Measurements from ENCODE around the gene CST9.

Gene CST9

DNA sequence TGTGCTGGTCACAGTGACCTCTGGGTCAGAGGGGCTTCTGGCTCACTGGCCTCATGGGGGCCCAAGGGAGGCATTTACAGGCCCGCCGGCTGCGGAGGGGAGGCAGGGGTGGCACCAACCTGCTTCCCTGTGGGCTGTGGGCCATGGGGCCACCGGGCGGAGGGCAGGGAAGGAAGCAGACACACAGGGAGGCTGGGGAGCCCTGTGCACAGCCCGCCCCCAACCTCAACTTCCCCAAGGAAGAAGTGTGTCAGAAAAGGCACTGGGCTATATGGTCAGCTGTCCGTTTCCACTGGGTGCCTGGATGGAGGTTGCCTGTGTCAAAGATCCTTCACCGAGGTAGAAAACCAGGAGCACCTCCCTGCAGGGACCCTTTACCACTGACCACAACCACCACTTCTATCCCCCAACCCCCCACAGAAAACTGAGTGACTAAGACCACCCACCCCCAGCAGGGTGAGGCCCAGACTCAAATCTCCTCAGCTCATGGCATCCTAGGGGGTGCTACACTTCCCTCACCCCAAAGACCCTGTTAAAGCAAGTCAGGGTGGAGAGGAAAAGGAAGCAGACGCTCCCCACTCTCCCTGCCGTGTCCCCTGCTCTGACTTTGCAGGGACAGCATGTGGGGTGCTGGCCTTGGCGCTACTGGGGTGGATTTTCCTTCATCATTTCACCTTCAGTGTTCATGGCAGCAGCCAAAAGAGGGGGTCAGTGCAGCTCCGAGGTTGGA lies 26.4 kb upstream of the CST9 start:
- no peak for FAIRE-seq
- DNase-seq (ENCODE audit: insufficient read length, low spot score), result no peak
- no peak for TF ChIP-seq TAF1 (IDR thresholded peaks at IDR 0.05; ENCODE audit: low read depth, low read length)
- TF ChIP-seq POLR2AphosphoS5 (IDR thresholded peaks at IDR 0.05; ENCODE audit: low read depth, low read length), result no peak
- no peak for TF ChIP-seq POLR2A (IDR thresholded peaks at IDR 0.05; ENCODE audit: low read depth, low read length)
- no peak for TF ChIP-seq SPI1 (IDR thresholded peaks at IDR 0.05; ENCODE audit: low read depth, low read length)
- TF ChIP-seq POU2F2 (IDR thresholded peaks at IDR 0.05; ENCODE audit: low read depth, low read length), result no peak
- TF ChIP-seq PAX5 (IDR thresholded peaks at IDR 0.05; ENCODE audit: insufficient read depth, low read length, severe bottlenecking), result no peak

- DNase-seq (ENCODE audit: insufficient read length, low spot score) (no peak), FAIRE-seq (no peak)
- TF ChIP-seq POU2F2 (IDR thresholded peaks at IDR 0.05; ENCODE audit: low read depth, low read length) (no peak), POLR2A (IDR thresholded peaks at IDR 0.05; ENCODE audit: low read depth, low read length) (no peak), POLR2AphosphoS5 (IDR thresholded peaks at IDR 0.05; ENCODE audit: low read depth, low read length) (no peak), TAF1 (IDR thresholded peaks at IDR 0.05; ENCODE audit: low read depth, low read length) (no peak), PAX5 (IDR thresholded peaks at IDR 0.05; ENCODE audit: insufficient read depth, low read length, severe bottlenecking) (no peak), SPI1 (IDR thresholded peaks at IDR 0.05; ENCODE audit: low read depth, low read length) (no peak)
Measured at GRCh38 chr20:23631226-23631822, 25.6 kb upstream of the CST9 start.

- DNase-seq (ENCODE audit: insufficient read length, low spot score), result no peak
- FAIRE-seq, result no peak
- no peak for TF ChIP-seq TAF1 (IDR thresholded peaks at IDR 0.05; ENCODE audit: low read depth, low read length)
- TF ChIP-seq POLR2A (IDR thresholded peaks at IDR 0.05; ENCODE audit: low read depth, low read length), result no peak
- no peak for TF ChIP-seq SPI1 (IDR thresholded peaks at IDR 0.05; ENCODE audit: low read depth, low read length)
- TF ChIP-seq POU2F2 (IDR thresholded peaks at IDR 0.05; ENCODE audit: low read depth, low read length), result no peak
- no peak for TF ChIP-seq POLR2AphosphoS5 (IDR thresholded peaks at IDR 0.05; ENCODE audit: low read depth, low read length)
- TF ChIP-seq PAX5 (IDR thresholded peaks at IDR 0.05; ENCODE audit: insufficient read depth, low read length, severe bottlenecking), result no peak
Measured at GRCh38 chr20:23630392-23630849, 24.7 kb upstream of the CST9 start.

DNA sequence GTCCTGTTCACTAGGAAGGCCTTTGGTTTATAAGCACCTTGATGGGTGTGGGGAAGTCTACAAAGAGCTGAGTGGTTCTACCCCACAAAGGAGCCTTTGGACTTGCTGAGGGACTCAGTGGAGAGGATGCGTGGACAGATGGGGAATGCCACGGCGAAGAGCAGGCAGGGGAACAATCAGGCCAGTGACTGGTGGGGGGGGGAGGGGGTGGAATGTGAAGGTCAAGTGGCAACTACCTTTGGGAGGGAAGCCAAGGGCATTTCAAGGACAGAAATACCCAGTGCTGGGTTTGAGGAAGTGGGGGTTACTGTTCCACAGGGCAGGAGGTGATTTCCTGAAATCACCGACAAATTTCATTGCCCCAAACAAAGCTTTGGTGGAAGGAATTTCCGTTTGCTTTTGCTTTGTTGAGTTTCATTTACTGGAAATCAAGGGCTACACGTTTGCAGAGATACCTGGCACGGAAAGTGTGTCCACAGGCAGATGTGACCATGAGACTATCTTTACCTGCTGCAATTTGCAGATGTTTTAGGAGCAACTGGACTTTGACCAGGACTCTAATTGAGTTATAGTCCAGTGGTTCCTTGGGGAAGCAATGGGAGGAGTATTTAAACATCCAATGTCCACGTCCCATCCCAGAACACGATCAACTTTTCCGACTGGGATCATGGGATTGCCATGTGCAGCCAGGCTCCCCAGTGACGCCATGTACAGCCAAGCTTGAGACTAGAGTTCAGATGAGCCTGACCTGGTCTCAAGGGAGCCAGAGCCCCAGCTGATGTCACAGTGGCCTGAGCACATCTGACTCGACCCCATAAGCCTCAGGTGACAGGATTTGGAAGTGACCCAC lies 24.1 kb upstream of the CST9 start:
- DNase-seq (ENCODE audit: insufficient read length, low spot score), result no peak
- FAIRE-seq, result no peak
- TF ChIP-seq POU2F2 (IDR thresholded peaks at IDR 0.05; ENCODE audit: low read depth, low read length) (no peak), SPI1 (IDR thresholded peaks at IDR 0.05; ENCODE audit: low read depth, low read length) (0 out of 2 replicates have a peak, but pooled peaks have one; percentile 7)

GRCh38 chr20:23629017-23629541 lies 23.4 kb upstream of the CST9 start:
- DNase-seq (ENCODE audit: insufficient read length, low spot score), result no peak
- FAIRE-seq, result no peak
- TF ChIP-seq POU2F2 (IDR thresholded peaks at IDR 0.05; ENCODE audit: low read depth, low read length) (no peak), PAX5 (IDR thresholded peaks at IDR 0.05; ENCODE audit: insufficient read depth, low read length, severe bottlenecking) (no peak), POLR2A (IDR thresholded peaks at IDR 0.05; ENCODE audit: low read depth, low read length) (no peak)

- no peak for DNase-seq (ENCODE audit: insufficient read length, low spot score)
- no peak for TF ChIP-seq SPI1 (IDR thresholded peaks at IDR 0.05; ENCODE audit: low read depth, low read length)
- no peak for TF ChIP-seq POLR2A (IDR thresholded peaks at IDR 0.05; ENCODE audit: low read depth, low read length)
- TF ChIP-seq POLR2AphosphoS5 (IDR thresholded peaks at IDR 0.05; ENCODE audit: low read depth, low read length), result no peak
- no peak for TF ChIP-seq TAF1 (IDR thresholded peaks at IDR 0.05; ENCODE audit: low read depth, low read length)
- TF ChIP-seq POU2F2 (IDR thresholded peaks at IDR 0.05; ENCODE audit: low read depth, low read length), result no peak
- FAIRE-seq, result no peak
Measured at GRCh38 chr20:23628402-23629016, 22.8 kb upstream of the CST9 start.

GRCh38 chr20:23627501-23627900 lies 21.8 kb upstream of the CST9 start:
- FAIRE-seq (no peak), DNase-seq (ENCODE audit: insufficient read length, low spot score) (no peak)
- no peak for TF ChIP-seq POU2F2 (IDR thresholded peaks at IDR 0.05; ENCODE audit: low read depth, low read length)

- DNase-seq (ENCODE audit: insufficient read length, low spot score) (no peak), FAIRE-seq (no peak)
- no peak for TF ChIP-seq SPI1 (IDR thresholded peaks at IDR 0.05; ENCODE audit: low read depth, low read length)
- no peak for TF ChIP-seq POU2F2 (IDR thresholded peaks at IDR 0.05; ENCODE audit: low read depth, low read length)
- no peak for TF ChIP-seq POLR2AphosphoS5 (IDR thresholded peaks at IDR 0.05; ENCODE audit: low read depth, low read length)
- TF ChIP-seq PAX5 (IDR thresholded peaks at IDR 0.05; ENCODE audit: insufficient read depth, low read length, severe bottlenecking), result no peak
- no peak for TF ChIP-seq POLR2A (IDR thresholded peaks at IDR 0.05; ENCODE audit: low read depth, low read length)
- no peak for TF ChIP-seq TAF1 (IDR thresholded peaks at IDR 0.05; ENCODE audit: low read depth, low read length)
Measured at GRCh38 chr20:23626040-23626620, 20.4 kb upstream of the CST9 start.
